WERI-Rb-1 (cell line): Measurements from ENCODE around the gene LRTM2.

Experiments
- DNase-seq: peaks from one replicate; pipeline ENCODE4 v3.0.0-alpha.2; 2020
- H3K27ac ChIP-seq: fragments of 250-450 bp; sonication (Bioruptor Pico); 2 replicates; pipeline ENCODE4 v1.5.1; 2020; ENCODE audit warnings: mild to moderate bottlenecking, moderate library complexity
- H3K27me3 ChIP-seq: fragments of 250-450 bp; sonication (Bioruptor Pico); 2 replicates; pipeline ENCODE4 v1.5.1; 2021; ENCODE audit warnings: mild to moderate bottlenecking, low read depth, moderate library complexity; ENCODE audit not compliant: insufficient read depth, severe bottlenecking
- H3K36me3 ChIP-seq: fragments of 250-450 bp; sonication (Bioruptor Pico); 2 replicates; pipeline ENCODE4 v1.5.1; 2020; ENCODE audit warnings: mild to moderate bottlenecking, moderate library complexity
- H3K4me3 ChIP-seq: 2 replicates; pipeline ENCODE4 v1.5.1; 2011; ENCODE audit warnings: low read depth, mild to moderate bottlenecking, control low read depth, low read length
- H3K9me3 ChIP-seq: fragments of 250-450 bp; sonication (Bioruptor Pico); 2 replicates; pipeline ENCODE4 v1.5.1; 2021; ENCODE audit warnings: mild to moderate bottlenecking, moderate library complexity; ENCODE audit not compliant: severe bottlenecking
- TF ChIP-seq, protein P1 (sequence below): IDR thresholded peaks from 2 replicates; pipeline ENCODE4 v1.5.1; 2011; ENCODE audit warnings: low read depth, mild to moderate bottlenecking, control low read depth, inconsistent platforms, low read length

The LRTM2 gene

GRCh38 chr12:1779783-1780182 is 40.6 kb upstream of the LRTM2 start:
- Histone ChIP-seq H3K4me3 (no peak overlapping the region), H3K27me3 (no peaks in the 10 kb centered on the region), H3K27ac (no peak overlapping the region), H3K9me3 (no peaks in the 10 kb centered on the region), H3K36me3 (peaks cover 46% of the 10 kb centered on the region)
- DNase-seq: no peak
- TF ChIP-seq, protein P1, sequence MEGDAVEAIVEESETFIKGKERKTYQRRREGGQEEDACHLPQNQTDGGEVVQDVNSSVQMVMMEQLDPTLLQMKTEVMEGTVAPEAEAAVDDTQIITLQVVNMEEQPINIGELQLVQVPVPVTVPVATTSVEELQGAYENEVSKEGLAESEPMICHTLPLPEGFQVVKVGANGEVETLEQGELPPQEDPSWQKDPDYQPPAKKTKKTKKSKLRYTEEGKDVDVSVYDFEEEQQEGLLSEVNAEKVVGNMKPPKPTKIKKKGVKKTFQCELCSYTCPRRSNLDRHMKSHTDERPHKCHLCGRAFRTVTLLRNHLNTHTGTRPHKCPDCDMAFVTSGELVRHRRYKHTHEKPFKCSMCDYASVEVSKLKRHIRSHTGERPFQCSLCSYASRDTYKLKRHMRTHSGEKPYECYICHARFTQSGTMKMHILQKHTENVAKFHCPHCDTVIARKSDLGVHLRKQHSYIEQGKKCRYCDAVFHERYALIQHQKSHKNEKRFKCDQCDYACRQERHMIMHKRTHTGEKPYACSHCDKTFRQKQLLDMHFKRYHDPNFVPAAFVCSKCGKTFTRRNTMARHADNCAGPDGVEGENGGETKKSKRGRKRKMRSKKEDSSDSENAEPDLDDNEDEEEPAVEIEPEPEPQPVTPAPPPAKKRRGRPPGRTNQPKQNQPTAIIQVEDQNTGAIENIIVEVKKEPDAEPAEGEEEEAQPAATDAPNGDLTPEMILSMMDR: no peak

DNA sequence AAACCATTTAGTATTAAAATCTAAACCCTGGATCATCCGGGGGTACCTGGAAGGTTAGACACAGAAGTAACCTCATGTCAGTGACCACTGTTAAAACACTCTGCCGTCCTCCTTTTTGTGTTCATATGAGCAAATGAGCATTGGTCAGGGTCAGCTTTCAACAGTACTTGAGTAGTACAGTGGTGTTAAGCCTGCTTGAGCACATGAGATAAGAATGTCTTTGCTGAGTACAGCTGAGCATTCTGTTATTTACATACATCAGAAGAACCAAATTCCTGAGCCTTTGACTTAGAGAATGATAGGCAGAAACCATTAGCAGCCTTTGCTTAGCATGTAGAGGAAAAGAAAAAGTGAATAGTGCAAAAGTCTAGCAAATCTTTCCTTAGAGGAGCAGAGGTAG is 38.6 kb upstream of the LRTM2 start:
- TF ChIP-seq, protein P1: no peak
- Histone ChIP-seq H3K27ac (no peak overlapping the region), H3K27me3 (no peaks in the 10 kb centered on the region), H3K4me3 (no peak overlapping the region), H3K36me3 (peaks cover 61% of the 10 kb centered on the region), H3K9me3 (no peaks in the 10 kb centered on the region)
- DNase-seq: no peak

DNA sequence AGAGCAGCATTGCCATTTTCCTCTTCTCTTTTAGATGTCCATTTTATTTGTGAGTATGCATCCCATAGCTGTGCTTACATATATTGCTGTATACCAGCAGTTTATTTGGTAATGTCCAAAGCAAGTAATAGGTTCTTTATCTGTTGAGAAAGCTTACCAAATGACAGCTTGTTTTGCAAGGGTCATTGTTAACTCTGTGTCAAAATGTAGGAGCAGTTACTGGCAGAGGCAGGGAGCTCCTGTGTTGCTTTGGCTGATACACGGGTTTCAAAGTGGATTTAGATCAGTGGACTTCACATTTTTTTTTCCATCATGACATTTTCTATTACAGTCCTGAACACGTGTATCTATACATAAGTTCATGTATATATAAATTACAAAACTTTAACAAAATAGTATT is 38.1 kb upstream of the LRTM2 start:
- H3K9me3 ChIP-seq: no peaks in the 10 kb centered on the region
- H3K27me3 ChIP-seq: no peaks in the 10 kb centered on the region
- no peak overlapping the region for H3K4me3 ChIP-seq
- TF ChIP-seq, protein P1: no peak
- H3K27ac ChIP-seq: no peak overlapping the region
- H3K36me3 ChIP-seq: peaks cover 66% of the 10 kb centered on the region
- DNase-seq: no peak

GRCh38 chr12:1787714-1788113 is 32.7 kb upstream of the LRTM2 start:
- no peak overlapping the region for H3K27ac ChIP-seq
- H3K36me3 ChIP-seq: peaks cover 32% of the 10 kb centered on the region
- no peak for DNase-seq
- no peak overlapping the region for H3K4me3 ChIP-seq
- TF ChIP-seq, protein P1: no peak
- no peaks in the 10 kb centered on the region for H3K27me3 ChIP-seq
- H3K9me3 ChIP-seq: no peaks in the 10 kb centered on the region

GRCh38 chr12:1790444-1790843 is 29.9 kb upstream of the LRTM2 start:
- no peak for DNase-seq
- Histone ChIP-seq H3K4me3 (no peak overlapping the region), H3K27me3 (no peaks in the 10 kb centered on the region), H3K27ac (no peak overlapping the region), H3K36me3 (peaks cover 18% of the 10 kb centered on the region), H3K9me3 (no peaks in the 10 kb centered on the region)
- TF ChIP-seq, protein P1: no peak

DNA sequence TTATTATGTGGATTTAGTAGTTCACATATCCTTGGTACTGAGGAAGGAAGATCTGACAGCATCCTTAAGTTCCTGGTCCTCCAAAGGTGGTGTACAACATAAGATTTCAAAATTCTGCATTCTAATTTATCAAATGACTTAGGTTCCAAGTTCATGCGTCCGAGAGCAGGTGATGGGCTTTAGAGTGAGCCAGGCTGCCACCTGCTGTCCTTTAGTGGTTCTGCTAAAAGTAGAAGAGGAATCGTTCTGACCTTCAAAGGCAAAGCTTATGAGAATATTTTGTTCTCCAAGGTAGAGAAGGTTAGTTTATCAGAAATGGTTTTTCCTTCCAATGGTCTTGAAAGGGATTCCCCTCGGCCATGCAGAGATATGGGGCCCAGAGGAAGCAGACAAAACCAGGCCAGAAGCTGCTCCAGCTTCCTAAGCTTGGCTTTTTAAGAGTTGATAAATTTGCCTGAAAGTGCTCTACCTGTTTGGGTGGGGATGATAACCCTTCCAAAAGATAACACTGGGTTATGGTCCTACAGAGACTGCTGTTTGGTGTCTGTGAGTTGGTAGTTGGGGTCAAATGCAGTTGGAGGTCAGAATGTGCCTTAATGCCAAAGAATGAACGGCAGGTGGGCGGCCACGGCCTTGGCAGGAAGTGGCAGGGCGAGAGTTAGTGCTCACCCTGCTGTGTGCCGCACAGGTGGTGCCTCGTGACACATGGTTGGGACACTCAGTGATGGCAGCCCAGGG is 29.1 kb upstream of the LRTM2 start:
- DNase-seq: peak; percentile 56
- no peak overlapping the region for H3K27ac ChIP-seq
- H3K4me3 ChIP-seq: no peak overlapping the region
- H3K9me3 ChIP-seq: no peaks in the 10 kb centered on the region
- TF ChIP-seq, protein P1: peak; percentile 69
- peaks cover 11% of the 10 kb centered on the region for H3K36me3 ChIP-seq
- H3K27me3 ChIP-seq: no peaks in the 10 kb centered on the region
